Measurements from ENCODE around the gene NOP10. TPM values are rescaled to one million over a fixed set of nuclear protein-coding genes. Genes with fewer than 3 reads are reported as not detected.

The NOP10 gene
- total RNA-seq, 4 donors from 2014 or later = 62.6 to 164 (median 142) TPM

DNA sequence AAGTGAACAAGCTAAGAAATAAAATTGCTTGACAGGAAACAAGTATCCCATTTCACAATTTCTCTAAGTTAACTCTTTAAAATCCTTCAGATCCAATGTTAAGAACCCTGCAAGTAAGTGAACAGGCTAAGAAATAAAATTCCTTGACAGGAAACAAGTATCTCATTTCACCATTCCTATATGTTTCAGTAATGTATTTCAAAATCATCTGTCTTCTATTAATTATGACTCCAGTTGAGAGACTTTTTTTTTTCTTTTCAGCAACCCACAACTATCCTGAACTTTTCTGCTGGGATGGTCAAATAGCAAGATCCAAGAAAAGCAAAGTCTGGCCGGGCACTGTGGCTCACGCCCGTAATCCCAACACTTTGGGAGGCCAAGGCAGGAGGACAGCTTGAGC is 3.0 kb downstream of the NOP10 start:
- no peak for DNase-seq
- TF ChIP-seq CTCF (IDR thresholded peaks at IDR 0.05) (no peak), POLR2A (IDR thresholded peaks at IDR 0.05) (no peak)
- Histone ChIP-seq H3K36me3 (peaks cover 0 to 11% of the 10 kb centered on the region in 2 donors), H3K4me1 (peaks cover 21 to 34% of the 10 kb centered on the region in 2 donors), H3K4me3 (replicated peaks in 1 of 3) (no peak overlapping the region), H3K27ac (no peak overlapping the region), H3K27me3 (no peaks in the 10 kb centered on the region), H3K9me3 (no peaks in the 10 kb centered on the region)
- 87 to 92% methylated on average over 3 of the region's 3 CpGs for WGBS, 2 donors
- intact Hi-C loops (cut with DNase I) = loop anchor here (10.0 kb wide), 1 partner anchor 105 kb away; no protein-coding TSS in a partner anchor

DNA sequence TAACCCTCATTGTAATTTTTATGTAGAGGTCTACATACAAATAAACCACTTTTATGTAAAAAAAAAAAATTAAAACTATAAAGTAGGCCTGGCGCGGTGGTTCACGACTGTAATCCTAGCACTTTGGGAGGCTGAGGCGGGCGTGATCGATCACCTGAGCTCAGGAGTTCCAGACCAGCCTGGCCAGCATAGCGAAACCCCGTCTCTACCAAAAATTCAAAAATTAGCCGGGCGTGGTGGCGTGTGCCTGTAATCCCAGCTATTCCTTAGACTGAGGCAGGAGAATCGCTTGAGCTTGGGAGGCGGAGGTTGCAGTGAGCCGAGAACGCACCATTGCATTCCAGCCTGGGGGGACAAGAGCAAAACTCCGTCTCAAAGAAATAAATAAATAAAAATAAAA is 4.6 kb downstream of the NOP10 start:
- WGBS, 2 donors = 68 to 75% methylated on average over 16 of the region's 16 CpGs
- Histone ChIP-seq H3K4me3 (replicated peaks in 1 of 3) (peak overlapping the region in 1 of 3 donors; percentile 95), H3K9me3 (no peaks in the 10 kb centered on the region), H3K4me1 (peaks cover 31 to 36% of the 10 kb centered on the region in 2 donors), H3K27ac (peak overlapping the region in 2 of 3 donors; percentile 67 to 92), H3K27me3 (no peaks in the 10 kb centered on the region), H3K36me3 (peaks cover 0 to 11% of the 10 kb centered on the region in 2 donors)
- peak in 1 of 2 donors; percentile 11 for DNase-seq
- intact Hi-C loops (cut with DNase I) = no loop called here
- TF ChIP-seq POLR2A (IDR thresholded peaks at IDR 0.05) = no peak
- no peak for TF ChIP-seq CTCF (IDR thresholded peaks at IDR 0.05)

DNA sequence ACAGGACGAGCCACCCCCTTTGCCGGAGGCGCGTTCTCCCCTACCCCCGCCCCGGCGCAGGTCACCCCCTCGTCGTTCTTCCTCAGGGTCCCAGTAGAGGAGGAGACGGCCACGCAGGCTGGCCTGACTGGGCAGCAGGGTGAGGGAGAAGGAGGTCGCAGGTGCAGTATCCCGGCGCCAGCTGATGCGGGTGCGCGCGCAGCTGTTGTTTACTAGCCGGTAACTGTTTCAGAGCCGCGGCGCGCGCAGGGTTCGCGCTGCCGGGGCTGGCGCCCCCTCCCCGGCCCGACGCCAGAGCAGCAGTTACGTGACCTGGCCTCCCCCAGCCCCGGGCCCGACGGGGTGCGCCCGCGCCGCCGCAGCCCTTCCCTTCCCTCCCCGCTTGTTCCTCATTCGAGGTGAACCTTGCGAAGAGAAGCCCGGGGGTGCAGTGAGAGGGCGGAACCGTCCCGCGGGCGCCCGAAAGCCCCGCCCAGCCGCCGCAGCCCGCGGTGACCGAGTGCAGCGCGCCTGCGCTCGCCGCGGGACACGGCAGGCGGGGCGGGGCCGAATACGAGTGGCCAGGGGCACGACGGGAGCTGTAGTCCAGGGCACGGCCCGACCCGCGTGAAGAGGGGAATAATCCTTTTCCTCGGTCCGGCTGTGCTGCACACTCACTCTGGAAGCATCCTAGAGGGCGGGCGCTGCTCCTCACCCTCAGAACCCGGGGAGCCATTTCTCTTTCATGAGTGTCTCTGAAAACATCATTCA is 5.2 kb downstream of the NOP10 start, which contains the start of gene SLC12A6:
Gene SLC12A6, minus strand, starts transcription at position 225 of the 750 bp plus-strand sequence. CDS start 1,101 bp downstream, outside the sequence.
- Histone ChIP-seq H3K27me3 (no peaks in the 10 kb centered on the region), H3K27ac (peak within 1 kb of the TSS; percentile 67 to 92 (median 88)), H3K4me1 (peaks cover 32 to 39% of the 10 kb centered on the region in 2 donors), H3K36me3 (peaks cover 0 to 11% of the 10 kb centered on the region in 2 donors), H3K9me3 (no peaks in the 10 kb centered on the region), H3K4me3 (replicated peaks in 1 of 3) (peak within 1 kb of the TSS; percentile 95 to 98 (median 97))
- intact Hi-C loops (cut with DNase I) = no loop called here
- peak; percentile 91 to 93 for DNase-seq
- TF ChIP-seq POLR2A (IDR thresholded peaks at IDR 0.05) = peak; percentile 34 to 85
- no peak for TF ChIP-seq CTCF (IDR thresholded peaks at IDR 0.05)
- WGBS, 2 donors = 1 to 2% methylated on average over 13 to 23 of the region's 78 CpGs

GRCh38 chr15:34336991-34337556 is 5.9 kb downstream of the NOP10 start:
- Histone ChIP-seq H3K36me3 (peaks cover 0 to 11% of the 10 kb centered on the region in 2 donors), H3K27me3 (no peaks in the 10 kb centered on the region), H3K4me3 (replicated peaks in 1 of 3) (peak overlapping the region; percentile 95 to 98 (median 97)), H3K27ac (peak overlapping the region; percentile 67 to 92 (median 88)), H3K4me1 (peaks cover 30 to 43% of the 10 kb centered on the region in 2 donors), H3K9me3 (no peaks in the 10 kb centered on the region)
- WGBS, 2 donors = 2 to 5% methylated on average over 17 to 19 of the region's 26 CpGs
- TF ChIP-seq POLR2A (IDR thresholded peaks at IDR 0.05) (no peak), CTCF (IDR thresholded peaks at IDR 0.05) (no peak)
- DNase-seq = peak in 1 of 2 donors; percentile 14
- intact Hi-C loops (cut with DNase I) = no loop called here
